Metanephros (tissue), 2 donors: ENCODE results near the gene OGFOD2. TPM values are rescaled to one million over a fixed set of nuclear protein-coding genes. Genes with fewer than 3 reads are reported as not detected.

Experiments
- small RNA-seq: library from RNA; depleted of rRNA; stranded (forward); fragments of <200 nt; gene quantifications from one replicate; pipeline ENCODE3, GENCODE V24; 2014; ENCODE audit warnings: low replicate concordance
- total RNA-seq: library from RNA; depleted of rRNA; stranded (reverse); fragments of >200 nt; gene quantifications from one replicate; pipeline ENCODE4 v1.2.3, GENCODE V29; 2014

Gene OGFOD2
- 14.2 TPM for total RNA-seq

GRCh38 chr12:122974892-122975789 lies at the start of gene OGFOD2:
Gene OGFOD2, plus strand, starts transcription at chr12:122975244. Its CDS starts 8 bp downstream, at chr12:122975252.

GRCh38 chr12:122965851-122966742 lies 8.9 kb upstream of the OGFOD2 start, which contains the start of gene ABCB9:
Gene ABCB9, minus strand, starts transcription at chr12:122966463. Its CDS starts 6,228 bp downstream, at chr12:122960235.

GRCh38 chr12:122980183-122981035 lies 5.4 kb downstream of the OGFOD2 start, which contains the start of gene ARL6IP4:
Gene ARL6IP4, plus strand, starts transcription at chr12:122980681. Its CDS starts 459 bp downstream, at chr12:122981140.

Small RNA genes lying within 50 kb of the gene (small RNA-seq; reads per million reads assigned to genes)
- gene ARL6IP4 (not detected), gene MIR4304 (not detected)

Other genes starting within 250 kb of the OGFOD2 start
- 3.7 TPM for gene HCAR1, start 244.4 kb upstream of the OGFOD2 start, total RNA-seq
- gene DENR, start 222.4 kb upstream of the OGFOD2 start, total RNA-seq, result 42.7 TPM
- 0.41 TPM for gene CCDC62, start 200.7 kb upstream of the OGFOD2 start, total RNA-seq
- 109 TPM for gene HIP1R, start 139.8 kb upstream of the OGFOD2 start, total RNA-seq
- 23.8 TPM for gene VPS37B, start 79.1 kb upstream of the OGFOD2 start, total RNA-seq
- 10.9 TPM for gene ABCB9, start 8.8 kb upstream of the OGFOD2 start, total RNA-seq
- 101 TPM for gene ARL6IP4, start 5.4 kb downstream of the OGFOD2 start, total RNA-seq
- 12.5 TPM for gene PITPNM2, start 175.8 kb downstream of the OGFOD2 start, total RNA-seq